Fibroblast of lung (primary cell): ENCODE data around the gene ADRA2C. TPM values are rescaled to one million over a fixed set of nuclear protein-coding genes. Genes with fewer than 3 reads are reported as not detected.

Experiments used
- DNase-seq, 2 donors: peaks; one replicate each; pipeline versions ENCODE4 v3.0.0 to v3.0.0-alpha.2; 2010; ENCODE audit warnings: low read depth in 2 of 2
- H2AFZ ChIP-seq: 2 replicates; pipeline ENCODE4 v1.5.1; 2012; ENCODE audit warnings: low read length, control low read depth, inconsistent platforms
- H3K27ac ChIP-seq: 2 replicates; pipeline ENCODE4 v1.5.1; 2011; ENCODE audit warnings: low read length, control low read depth; ENCODE audit not compliant: insufficient read depth
- H3K27me3 ChIP-seq: 2 replicates; pipeline ENCODE4 v1.5.1; 2011; ENCODE audit warnings: mild to moderate bottlenecking, low read length; ENCODE audit not compliant: control insufficient read depth, insufficient read depth
- H3K36me3 ChIP-seq: 2 replicates; pipeline ENCODE4 v1.5.1; 2011; ENCODE audit warnings: low read length; ENCODE audit not compliant: control insufficient read depth, insufficient read depth
- H3K4me1 ChIP-seq: 2 replicates; pipeline ENCODE4 v1.5.1; 2011; ENCODE audit warnings: low read length; ENCODE audit not compliant: control insufficient read depth, insufficient read depth; ENCODE audit errors: extremely low read depth
- H3K4me2 ChIP-seq: 2 replicates; pipeline ENCODE4 v1.5.1; 2011; ENCODE audit warnings: low read length, control low read depth; ENCODE audit not compliant: insufficient read depth; ENCODE audit errors: extremely low read depth
- H3K4me3 ChIP-seq, 4 experiments: fragments of 200-600 bp in 1 of 4; sonication (generic) in 1 of 4; replicated peaks in 1 of 4; 2 replicates each; pipeline ENCODE4 v1.5.1; 2011 to 2016; ENCODE audit warnings: low read length in 4 of 4, low read depth in 3 of 4, mild to moderate bottlenecking in 3 of 4, control low read depth in 2 of 4, inconsistent platforms in 1 of 4, mixed read lengths in 1 of 4; ENCODE audit not compliant: insufficient read depth in 1 of 4; ENCODE audit errors: control extremely low read depth in 1 of 4
- H3K79me2 ChIP-seq: 2 replicates; pipeline ENCODE4 v1.5.1; 2012; ENCODE audit warnings: mild to moderate bottlenecking, low read length, inconsistent platforms; ENCODE audit not compliant: control insufficient read depth, insufficient read depth
- H3K9ac ChIP-seq: 2 replicates; pipeline ENCODE4 v1.5.1; 2011; ENCODE audit warnings: mild to moderate bottlenecking, low read length, control low read depth; ENCODE audit not compliant: insufficient read depth
- H3K9me3 ChIP-seq: 2 replicates; pipeline ENCODE4 v1.5.1; 2012; ENCODE audit warnings: low read depth, low read length; ENCODE audit not compliant: control insufficient read depth, insufficient read depth
- H4K20me1 ChIP-seq: 2 replicates; pipeline ENCODE4 v1.5.1; 2011; ENCODE audit warnings: low read length; ENCODE audit not compliant: control insufficient read depth, insufficient read depth; ENCODE audit errors: extremely low read depth
- CTCF ChIP-seq, 2 donors: IDR thresholded peaks in 1 of 2; conservative IDR thresholded peaks in 1 of 2; 1 replicate in 1 of 2; 2 replicates in 1 of 2; pipeline ENCODE4 v1.5.1; 2011 to 2012; ENCODE audit warnings: low read length in 2 of 2, control low read depth in 1 of 2, inconsistent platforms in 1 of 2, low read depth in 1 of 2, mild to moderate bottlenecking in 1 of 2
- EZH2 ChIP-seq: IDR thresholded peaks from 2 replicates; pipeline ENCODE4 v1.5.1; 2012; ENCODE audit warnings: low read length, control low read depth, mild to moderate bottlenecking; ENCODE audit errors: missing control alignments
- polyA plus RNA-seq, 2 donors: library from polyadenylated mRNA; depleted of rRNA in 1 of 2; stranded (reverse) in 1 of 2; unstranded in 1 of 2; fragments of >200 nt; gene quantifications; 2 replicates each; pipeline ENCODE4 v1.2.1, GENCODE V29; 2011 to 2012; ENCODE audit warnings: missing spikeins in 1 of 2
- total RNA-seq: library from RNA; depleted of rRNA; stranded (reverse); fragments of >200 nt; gene quantifications from 2 replicates; pipeline ENCODE4 v1.2.1, GENCODE V29; 2014

Gene ADRA2C
- total and polyA plus RNA-seq, 2 donors (not counting 1 experiment from before 2014, with no cell fraction given): 0.30 to 0.33 TPM

GRCh38 chr4:3747581-3747904, 18.6 kb upstream of the ADRA2C start:
- Histone ChIP-seq H3K9ac (no peak overlapping the region), H3K9me3 (no peaks in the 10 kb centered on the region), H4K20me1 (no peaks in the 10 kb centered on the region), H3K4me1 (no peaks in the 10 kb centered on the region), H3K27ac (no peak overlapping the region), H3K4me2 (no peak overlapping the region), H3K27me3 (peaks cover 6% of the 10 kb centered on the region), H2AFZ (no peak overlapping the region), H3K36me3 (no peaks in the 10 kb centered on the region), H3K79me2 (no peaks in the 10 kb centered on the region), H3K4me3 (no peak overlapping the region)
- TF ChIP-seq CTCF (conservative IDR thresholded peaks at IDR 0.05 in 1 of 2, IDR thresholded peaks at IDR 0.05 in 1 of 2; ENCODE audit: low read depth in 1 of 2, low read length in 2 of 2) (peak in 1 of 2 donors; percentile 34), EZH2 (peak; percentile 38)
- DNase-seq: no peak

- peaks cover 6% of the 10 kb centered on the region for H3K27me3 ChIP-seq
- H3K9me3 ChIP-seq: no peaks in the 10 kb centered on the region
- DNase-seq: no peak
- TF ChIP-seq CTCF (conservative IDR thresholded peaks at IDR 0.05 in 1 of 2, IDR thresholded peaks at IDR 0.05 in 1 of 2; ENCODE audit: low read depth in 1 of 2, low read length in 2 of 2) (no peak), EZH2 (no peak)
- no peaks in the 10 kb centered on the region for H3K79me2 ChIP-seq
- H3K4me1 ChIP-seq: no peaks in the 10 kb centered on the region
- H3K27ac ChIP-seq: no peak overlapping the region
- no peak overlapping the region for H3K4me2 ChIP-seq
- H3K36me3 ChIP-seq: no peaks in the 10 kb centered on the region
- H2AFZ ChIP-seq: no peak overlapping the region
- no peak overlapping the region for H3K4me3 ChIP-seq
- H3K9ac ChIP-seq: no peak overlapping the region
- H4K20me1 ChIP-seq: no peaks in the 10 kb centered on the region
Observed at GRCh38 chr4:3748136-3748898, 17.9 kb upstream of the ADRA2C start.

GRCh38 chr4:3749081-3749480, 17.1 kb upstream of the ADRA2C start:
- Histone ChIP-seq H3K4me3 (no peak overlapping the region), H3K4me1 (no peaks in the 10 kb centered on the region), H2AFZ (no peak overlapping the region), H3K27me3 (peaks cover 6% of the 10 kb centered on the region), H3K27ac (no peak overlapping the region), H3K9me3 (no peaks in the 10 kb centered on the region), H4K20me1 (no peaks in the 10 kb centered on the region), H3K9ac (no peak overlapping the region), H3K79me2 (no peaks in the 10 kb centered on the region), H3K4me2 (no peak overlapping the region), H3K36me3 (no peaks in the 10 kb centered on the region)
- TF ChIP-seq EZH2: no peak
- TF ChIP-seq CTCF (conservative IDR thresholded peaks at IDR 0.05 in 1 of 2, IDR thresholded peaks at IDR 0.05 in 1 of 2; ENCODE audit: low read depth in 1 of 2, low read length in 2 of 2): no peak
- no peak for DNase-seq
